Stimulated activated CD8-positive, alpha-beta memory T cell treated with anti-CD3 and anti-CD28 coated beads, Interleukin-7, amount 100 ng/mL, for 24 hours (primary cell): ENCODE measurements around the gene SOX2.
"Not testable (repeated sequence)": the region's sequence is repeated elsewhere in the genome, so short reads cannot be mapped to it uniquely, and the experiment has no call there.

Experiments
- DNase-seq: peaks from one replicate; pipeline ENCODE4 v3.0.0-alpha.2; 2020; ENCODE audit warnings: low read depth

Gene SOX2

GRCh38 chr3:181757694-181758306 lies 46.1 kb downstream of the SOX2 start:
- no peak for DNase-seq

- DNase-seq, result no peak
Measured at GRCh38 chr3:181761906-181762305, 50.2 kb downstream of the SOX2 start.

GRCh38 chr3:181764033-181764432 lies 52.3 kb downstream of the SOX2 start:
- DNase-seq, result not testable (repeated sequence)
